ENCODE results near the gene WBP1.
A peak's percentile ranks its signal among the peaks of the same experiment; 100 is the strongest.

WBP1 gene

DNA sequence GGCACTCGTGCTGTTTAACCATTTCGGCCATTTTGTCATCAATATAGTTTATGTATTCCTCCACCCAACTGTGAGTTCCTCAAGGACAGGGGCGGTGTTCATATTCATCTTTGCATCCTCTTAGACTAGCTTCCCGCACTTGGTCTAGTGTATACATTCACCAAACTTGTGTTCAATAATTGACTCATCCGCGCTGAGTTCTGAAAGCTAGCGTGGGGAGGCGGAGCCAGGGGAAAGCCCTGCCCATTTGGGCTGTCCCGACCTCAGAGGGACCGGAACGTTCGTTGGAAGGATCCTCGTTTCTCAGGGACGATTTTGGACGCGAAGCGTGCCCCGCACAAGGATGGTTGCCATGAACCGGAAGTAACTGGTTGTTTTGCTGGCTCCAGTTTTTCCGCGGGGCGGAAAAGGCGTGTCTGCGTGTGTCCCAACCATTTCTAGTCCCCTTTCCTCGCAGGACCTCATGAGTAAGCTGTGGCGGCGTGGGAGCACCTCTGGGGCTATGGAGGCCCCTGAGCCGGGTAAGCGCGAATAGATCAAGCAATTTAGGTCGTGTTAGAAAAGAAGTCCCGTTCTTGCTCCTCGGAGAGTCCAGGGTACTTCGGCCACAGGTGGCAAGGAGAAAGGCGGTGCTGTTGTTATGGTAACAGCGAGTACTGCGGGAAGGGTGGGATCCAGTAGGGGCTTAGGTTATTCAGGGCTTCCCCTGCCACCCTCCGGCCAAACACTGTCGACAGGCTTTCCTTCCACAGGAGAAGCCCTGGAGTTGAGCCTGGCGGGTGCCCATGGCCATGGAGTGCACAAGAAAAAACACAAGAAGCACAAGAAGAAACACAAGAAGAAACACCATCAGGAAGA, 3.4 kb upstream of the WBP1 start, which contains the start of gene INO80B:
Gene INO80B, plus strand, starts transcription at position 434 of the 858 bp plus-strand sequence. Its CDS starts 30 bp downstream, at position 464.
- Histone ChIP-seq H3K27me3 (ENCODE audit: insufficient read depth, low read length, poor library complexity) (no peaks in the 10 kb centered on the region), H3K27ac (ENCODE audit: low read length) (peak within 1 kb of the TSS; percentile 81), H3K4me2 (ENCODE audit: insufficient read depth, low read length) (peak within 1 kb of the TSS; percentile 95), H3K4me3 (ENCODE audit: low read depth in 1 of 2, low read length in 2 of 2) (peak within 1 kb of the TSS; percentile 54 to 77), H4K20me1 (ENCODE audit: insufficient read depth, low read length) (no peaks in the 10 kb centered on the region), H3K36me3 (ENCODE audit: insufficient read depth, low read length) (peaks cover 4% of the 10 kb centered on the region; the same call in 1 of the 2 replicates), H3K79me2 (ENCODE audit: insufficient read depth, low read length) (peaks cover 35% of the 10 kb centered on the region), H2AFZ (ENCODE audit: low read depth, low read length) (peak within 1 kb of the TSS; percentile 87), H3K9ac (ENCODE audit: low read depth, low read length) (peak within 1 kb of the TSS; percentile 59), H3K9me3 (ENCODE audit: insufficient read depth, low read length, severe bottlenecking) (no peaks in the 10 kb centered on the region), H3K4me1 (ENCODE audit: insufficient read depth, low read length) (peaks cover 62% of the 10 kb centered on the region)
- DNase-seq = peak; percentile 96
- TF ChIP-seq EZH2 (IDR thresholded peaks at IDR 0.05; ENCODE audit: borderline replicate concordance, low read depth, low read length, severe bottlenecking) = no peak
- TF ChIP-seq, protein P1, sequence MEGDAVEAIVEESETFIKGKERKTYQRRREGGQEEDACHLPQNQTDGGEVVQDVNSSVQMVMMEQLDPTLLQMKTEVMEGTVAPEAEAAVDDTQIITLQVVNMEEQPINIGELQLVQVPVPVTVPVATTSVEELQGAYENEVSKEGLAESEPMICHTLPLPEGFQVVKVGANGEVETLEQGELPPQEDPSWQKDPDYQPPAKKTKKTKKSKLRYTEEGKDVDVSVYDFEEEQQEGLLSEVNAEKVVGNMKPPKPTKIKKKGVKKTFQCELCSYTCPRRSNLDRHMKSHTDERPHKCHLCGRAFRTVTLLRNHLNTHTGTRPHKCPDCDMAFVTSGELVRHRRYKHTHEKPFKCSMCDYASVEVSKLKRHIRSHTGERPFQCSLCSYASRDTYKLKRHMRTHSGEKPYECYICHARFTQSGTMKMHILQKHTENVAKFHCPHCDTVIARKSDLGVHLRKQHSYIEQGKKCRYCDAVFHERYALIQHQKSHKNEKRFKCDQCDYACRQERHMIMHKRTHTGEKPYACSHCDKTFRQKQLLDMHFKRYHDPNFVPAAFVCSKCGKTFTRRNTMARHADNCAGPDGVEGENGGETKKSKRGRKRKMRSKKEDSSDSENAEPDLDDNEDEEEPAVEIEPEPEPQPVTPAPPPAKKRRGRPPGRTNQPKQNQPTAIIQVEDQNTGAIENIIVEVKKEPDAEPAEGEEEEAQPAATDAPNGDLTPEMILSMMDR (IDR thresholded peaks at IDR 0.05; ENCODE audit: borderline replicate concordance, extremely low read depth, low read length, poor library complexity, severe bottlenecking) = no peak
- ATAC-seq (ENCODE audit: insufficient read depth, low read depth) = peak; percentile 37

GRCh38 chr2:74457129-74457548, 1.1 kb upstream of the WBP1 start:
- Histone ChIP-seq H3K9ac (ENCODE audit: low read depth, low read length) (peak overlapping the region; percentile 78), H4K20me1 (ENCODE audit: insufficient read depth, low read length) (no peaks in the 10 kb centered on the region; the same call in 1 of the 2 replicates), H3K4me2 (ENCODE audit: insufficient read depth, low read length) (peak overlapping the region; percentile 95), H3K4me3 (ENCODE audit: low read depth in 1 of 2, low read length in 2 of 2) (peak overlapping the region; percentile 38 to 77; a peak in 3 of 4 replicates), H3K79me2 (ENCODE audit: insufficient read depth, low read length) (peaks cover 35% of the 10 kb centered on the region), H3K27me3 (ENCODE audit: insufficient read depth, low read length, poor library complexity) (no peaks in the 10 kb centered on the region), H3K27ac (ENCODE audit: low read length) (peak overlapping the region; percentile 86), H3K9me3 (ENCODE audit: insufficient read depth, low read length, severe bottlenecking) (no peaks in the 10 kb centered on the region), H3K36me3 (ENCODE audit: insufficient read depth, low read length) (peaks cover 20% of the 10 kb centered on the region), H3K4me1 (ENCODE audit: insufficient read depth, low read length) (peaks cover 60% of the 10 kb centered on the region), H2AFZ (ENCODE audit: low read depth, low read length) (peak overlapping the region; percentile 63)
- ATAC-seq (ENCODE audit: insufficient read depth, low read depth) (peak; percentile 11), DNase-seq (no peak)
- TF ChIP-seq, protein P1 (IDR thresholded peaks at IDR 0.05; ENCODE audit: borderline replicate concordance, extremely low read depth, low read length, poor library complexity, severe bottlenecking) = peak; percentile 1
- no peak for TF ChIP-seq EZH2 (IDR thresholded peaks at IDR 0.05; ENCODE audit: borderline replicate concordance, low read depth, low read length, severe bottlenecking)

- TF ChIP-seq, protein P1 (IDR thresholded peaks at IDR 0.05; ENCODE audit: borderline replicate concordance, extremely low read depth, low read length, poor library complexity, severe bottlenecking) = no peak
- no peak for TF ChIP-seq EZH2 (IDR thresholded peaks at IDR 0.05; ENCODE audit: borderline replicate concordance, low read depth, low read length, severe bottlenecking)
- H3K4me2 ChIP-seq (ENCODE audit: insufficient read depth, low read length) = peak overlapping the region; percentile 95
- H4K20me1 ChIP-seq (ENCODE audit: insufficient read depth, low read length) = no peaks in the 10 kb centered on the region; the same call in 1 of the 2 replicates
- peak overlapping the region; percentile 69 for H2AFZ ChIP-seq (ENCODE audit: low read depth, low read length)
- peak overlapping the region; percentile 86 for H3K27ac ChIP-seq (ENCODE audit: low read length)
- no peaks in the 10 kb centered on the region for H3K9me3 ChIP-seq (ENCODE audit: insufficient read depth, low read length, severe bottlenecking)
- peaks cover 35% of the 10 kb centered on the region for H3K79me2 ChIP-seq (ENCODE audit: insufficient read depth, low read length)
- DNase-seq (peak; percentile 83), ATAC-seq (ENCODE audit: insufficient read depth, low read depth) (peak; percentile 44)
- H3K4me3 ChIP-seq (ENCODE audit: low read depth in 1 of 2, low read length in 2 of 2) = peak overlapping the region; percentile 38 to 77; a peak in 3 of 4 replicates
- H3K9ac ChIP-seq (ENCODE audit: low read depth, low read length) = peak overlapping the region; percentile 78
- peaks cover 55% of the 10 kb centered on the region for H3K4me1 ChIP-seq (ENCODE audit: insufficient read depth, low read length)
- peaks cover 25% of the 10 kb centered on the region for H3K36me3 ChIP-seq (ENCODE audit: insufficient read depth, low read length)
- H3K27me3 ChIP-seq (ENCODE audit: insufficient read depth, low read length, poor library complexity) = no peaks in the 10 kb centered on the region
Observed at GRCh38 chr2:74457549-74458131, 598 bp upstream of the WBP1 start.
